Activated naive CD4-positive, alpha-beta T cell treated with anti-CD3 and anti-CD28 coated beads, Interleukin-2, amount 50 U/mL, for 16 hours (primary cell): ENCODE data around the gene TCOF1.

Experiments used
- DNase-seq: peaks from one replicate; pipeline ENCODE4 v3.0.0-alpha.2; 2020

Gene TCOF1

DNA sequence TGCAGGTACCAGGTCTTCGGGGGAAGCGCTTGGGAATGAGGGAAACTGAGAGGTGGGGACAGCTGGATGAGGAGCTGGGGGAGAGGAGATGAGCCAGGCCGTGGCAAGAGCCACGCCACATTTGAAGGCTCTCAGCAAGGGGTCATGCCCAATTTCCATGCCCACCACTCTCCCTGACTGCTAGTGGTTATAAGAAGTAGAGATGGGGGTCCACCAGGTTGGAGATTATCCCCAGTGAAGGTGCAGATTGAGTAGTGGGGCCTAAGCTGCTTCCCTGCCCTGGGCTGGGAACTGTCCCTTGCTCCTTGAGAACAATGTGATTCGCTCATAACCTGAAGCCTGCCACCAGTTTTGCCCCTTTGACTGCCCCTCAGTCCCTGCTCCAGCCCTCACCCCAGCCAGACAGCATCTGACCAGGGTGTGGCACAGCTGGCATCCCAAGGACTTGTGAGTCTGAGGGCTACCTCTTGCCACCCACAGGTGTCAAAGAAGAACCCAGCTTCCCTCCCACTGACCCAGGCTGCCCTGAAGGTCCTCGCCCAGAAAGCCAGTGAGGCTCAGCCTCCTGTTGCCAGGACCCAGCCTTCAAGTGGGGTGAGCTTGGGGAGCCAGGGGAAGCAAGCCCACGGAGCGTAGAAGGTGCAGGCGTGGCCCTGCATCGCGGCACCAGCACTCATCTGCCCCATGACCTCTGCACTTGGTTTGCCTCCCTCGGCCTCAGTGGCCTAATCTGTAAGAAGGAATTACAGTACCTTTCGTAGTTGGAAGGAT is 33.8 kb downstream of the TCOF1 start:
- DNase-seq = no peak

DNA sequence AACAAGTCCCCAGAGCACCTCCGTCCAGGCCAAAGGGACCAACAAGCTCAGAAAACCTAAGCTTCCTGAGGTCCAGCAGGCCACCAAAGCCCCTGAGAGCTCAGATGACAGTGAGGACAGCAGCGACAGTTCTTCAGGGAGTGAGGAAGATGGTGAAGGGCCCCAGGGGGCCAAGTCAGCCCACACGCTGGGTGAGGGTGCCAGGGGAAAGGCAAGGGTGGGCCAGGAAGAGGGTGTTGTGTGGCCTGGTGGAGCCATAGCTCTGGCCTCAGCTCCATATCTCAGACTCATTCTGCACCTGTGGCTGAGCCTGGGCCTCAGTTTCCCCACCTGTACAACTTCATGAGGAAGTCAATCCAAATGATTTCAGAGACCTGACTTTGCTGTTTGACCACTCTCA is 34.5 kb downstream of the TCOF1 start:
- no peak for DNase-seq

DNA sequence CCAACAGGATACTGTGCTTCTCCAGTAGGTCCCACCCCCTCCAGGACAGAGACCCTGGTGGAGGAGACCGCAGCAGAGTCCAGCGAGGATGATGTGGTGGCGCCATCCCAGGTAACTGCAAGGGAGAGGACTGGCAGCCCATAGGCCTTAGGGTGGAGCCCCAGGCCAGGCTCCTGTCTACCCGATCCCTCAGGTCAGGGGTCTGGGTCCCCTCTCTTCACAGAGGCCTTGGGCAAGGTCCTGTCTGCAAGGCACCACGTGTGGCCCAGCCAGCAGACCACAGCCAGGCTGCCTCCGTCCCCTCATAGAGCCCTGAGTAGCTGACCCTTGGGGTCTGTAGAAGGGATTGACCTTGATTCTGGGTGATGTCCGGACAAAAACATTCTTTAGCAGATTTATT is 35.2 kb downstream of the TCOF1 start:
- DNase-seq = no peak

DNA sequence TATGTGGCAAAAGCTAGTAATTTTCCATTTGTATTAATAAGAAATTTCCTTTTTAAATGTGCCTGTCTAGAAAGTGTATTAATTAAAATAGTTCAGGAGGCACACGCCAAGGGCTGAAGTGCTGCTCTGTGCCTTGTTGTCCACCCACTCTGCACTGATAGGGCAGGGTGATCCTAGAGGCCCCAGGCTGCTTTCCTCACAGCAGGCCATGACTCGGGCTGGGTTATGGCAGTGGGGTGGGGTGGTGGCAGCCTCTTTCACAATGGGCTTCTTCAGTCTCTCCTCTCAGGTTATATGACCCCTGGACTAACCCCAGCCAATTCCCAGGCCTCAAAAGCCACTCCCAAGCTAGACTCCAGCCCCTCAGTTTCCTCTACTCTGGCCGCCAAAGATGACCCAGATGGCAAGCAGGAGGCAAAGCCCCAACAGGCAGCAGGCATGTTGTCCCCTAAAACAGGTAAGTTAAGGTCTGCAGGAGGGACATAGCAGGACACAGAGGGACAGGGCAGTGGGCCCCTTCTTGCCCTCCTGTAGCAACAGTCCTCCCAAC is 35.7 kb downstream of the TCOF1 start:
- no peak for DNase-seq

DNA sequence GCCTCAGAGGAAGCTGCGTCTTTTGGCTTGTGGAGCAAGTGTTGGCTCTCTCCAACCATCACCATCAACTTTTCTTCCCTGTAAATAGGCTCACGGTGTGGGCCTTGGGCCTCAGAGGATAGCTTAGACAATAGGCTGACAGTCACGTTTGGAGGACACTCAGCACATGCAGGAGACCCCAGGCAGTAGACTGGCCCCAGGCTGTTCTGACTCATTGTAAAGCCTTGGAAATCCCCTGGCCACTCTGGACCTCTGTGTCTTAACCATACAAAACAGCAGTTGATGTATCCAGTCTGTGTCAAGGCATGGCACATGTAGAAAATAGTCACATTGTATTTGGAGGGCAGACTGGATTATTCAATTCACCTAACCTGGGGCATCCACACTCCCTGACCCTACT is 36.6 kb downstream of the TCOF1 start:
- no peak for DNase-seq

DNA sequence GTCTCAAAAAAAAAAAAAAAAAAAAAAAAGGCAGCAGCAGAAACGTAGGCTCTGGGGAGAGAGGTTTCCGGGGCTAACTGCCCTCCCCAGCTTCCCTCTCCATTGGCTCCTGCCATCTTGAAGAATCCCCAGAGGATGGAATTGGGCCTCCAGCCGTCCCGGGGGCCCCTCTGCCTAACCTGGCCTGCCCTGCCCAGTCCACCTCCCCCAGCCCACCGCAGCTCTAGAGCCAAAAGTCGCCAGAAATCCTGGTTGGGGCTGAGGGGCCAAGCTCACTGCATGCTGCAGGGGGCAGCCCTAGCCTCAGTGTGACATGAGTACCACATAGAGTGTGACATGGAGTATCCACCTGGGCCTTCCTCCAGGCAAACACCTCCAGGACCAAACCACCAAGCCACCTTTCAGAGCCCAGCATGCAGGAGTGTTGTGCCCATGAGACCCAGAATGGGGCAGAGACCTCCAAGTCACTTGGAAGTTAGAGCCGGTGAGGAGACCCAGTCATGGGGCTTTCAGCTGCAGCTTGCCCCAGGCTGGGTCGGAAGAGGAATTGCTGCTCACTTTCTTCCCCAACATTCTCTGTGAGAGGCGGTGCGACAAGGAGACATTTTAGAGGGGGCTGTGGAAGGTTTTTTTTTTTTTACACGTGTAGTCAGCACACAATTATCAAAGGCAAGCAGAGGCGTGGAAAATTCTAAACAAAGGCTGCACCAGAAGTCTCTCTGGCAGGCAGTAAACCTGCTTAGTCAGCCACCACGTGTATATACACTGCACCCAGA is 37.6 kb downstream of the TCOF1 start:
- DNase-seq = no peak

DNA sequence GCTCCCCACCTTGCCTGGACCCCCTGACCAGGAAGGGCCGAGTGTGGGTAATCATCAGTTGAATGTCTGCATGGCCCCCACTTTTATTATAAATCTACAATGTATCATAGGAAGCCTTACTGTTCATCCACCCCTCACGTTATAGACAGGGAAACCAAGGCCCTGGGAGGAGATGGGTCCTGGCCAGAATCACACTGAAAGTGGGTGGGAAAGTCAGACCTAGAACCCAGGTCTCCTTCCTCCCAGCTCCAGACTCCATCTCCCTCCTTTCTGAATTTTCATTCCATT is 38.1 kb downstream of the TCOF1 start:
- DNase-seq = no peak

DNA sequence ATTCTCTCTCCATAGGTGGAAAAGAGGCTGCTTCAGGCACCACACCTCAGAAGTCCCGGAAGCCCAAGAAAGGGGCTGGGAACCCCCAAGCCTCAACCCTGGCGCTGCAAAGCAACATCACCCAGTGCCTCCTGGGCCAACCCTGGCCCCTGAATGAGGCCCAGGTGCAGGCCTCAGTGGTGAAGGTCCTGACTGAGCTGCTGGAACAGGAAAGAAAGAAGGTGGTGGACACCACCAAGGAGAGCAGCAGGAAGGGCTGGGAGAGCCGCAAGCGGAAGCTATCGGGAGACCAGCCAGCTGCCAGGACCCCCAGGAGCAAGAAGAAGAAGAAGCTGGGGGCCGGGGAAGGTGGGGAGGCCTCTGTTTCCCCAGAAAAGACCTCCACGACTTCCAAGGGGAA is 38.8 kb downstream of the TCOF1 start:
- no peak for DNase-seq

DNA sequence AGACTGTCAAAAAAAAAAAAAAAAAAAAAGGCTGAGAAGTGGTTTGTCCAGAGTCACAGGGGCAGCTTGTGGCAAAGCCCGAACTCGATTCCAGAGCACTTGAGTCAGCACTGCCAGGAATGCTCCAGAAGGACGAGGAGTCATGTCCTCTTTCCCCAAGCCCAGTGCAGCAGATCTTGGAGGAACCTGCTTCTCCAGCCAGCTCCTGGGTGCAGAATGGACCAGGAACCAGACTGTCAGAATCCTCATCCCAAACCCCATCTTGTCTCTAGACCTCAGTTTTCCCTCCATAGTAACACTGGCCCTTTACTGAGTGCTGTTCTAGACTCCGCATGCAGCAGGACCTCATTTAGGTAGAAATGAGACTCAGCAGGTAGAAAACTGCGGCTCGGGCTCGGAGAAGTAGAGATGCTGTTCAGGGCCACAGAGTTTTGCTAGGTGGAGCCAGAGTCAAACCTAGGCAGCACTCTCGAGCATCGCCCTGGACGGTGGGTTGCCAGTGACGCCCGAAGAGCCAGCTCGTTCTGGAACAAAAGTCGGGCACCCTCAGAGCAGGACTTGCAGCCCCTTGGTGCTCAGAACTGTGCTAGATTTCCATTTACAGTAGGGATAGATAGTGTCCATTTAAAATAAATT is 39.8 kb downstream of the TCOF1 start:
- DNase-seq = no peak

DNA sequence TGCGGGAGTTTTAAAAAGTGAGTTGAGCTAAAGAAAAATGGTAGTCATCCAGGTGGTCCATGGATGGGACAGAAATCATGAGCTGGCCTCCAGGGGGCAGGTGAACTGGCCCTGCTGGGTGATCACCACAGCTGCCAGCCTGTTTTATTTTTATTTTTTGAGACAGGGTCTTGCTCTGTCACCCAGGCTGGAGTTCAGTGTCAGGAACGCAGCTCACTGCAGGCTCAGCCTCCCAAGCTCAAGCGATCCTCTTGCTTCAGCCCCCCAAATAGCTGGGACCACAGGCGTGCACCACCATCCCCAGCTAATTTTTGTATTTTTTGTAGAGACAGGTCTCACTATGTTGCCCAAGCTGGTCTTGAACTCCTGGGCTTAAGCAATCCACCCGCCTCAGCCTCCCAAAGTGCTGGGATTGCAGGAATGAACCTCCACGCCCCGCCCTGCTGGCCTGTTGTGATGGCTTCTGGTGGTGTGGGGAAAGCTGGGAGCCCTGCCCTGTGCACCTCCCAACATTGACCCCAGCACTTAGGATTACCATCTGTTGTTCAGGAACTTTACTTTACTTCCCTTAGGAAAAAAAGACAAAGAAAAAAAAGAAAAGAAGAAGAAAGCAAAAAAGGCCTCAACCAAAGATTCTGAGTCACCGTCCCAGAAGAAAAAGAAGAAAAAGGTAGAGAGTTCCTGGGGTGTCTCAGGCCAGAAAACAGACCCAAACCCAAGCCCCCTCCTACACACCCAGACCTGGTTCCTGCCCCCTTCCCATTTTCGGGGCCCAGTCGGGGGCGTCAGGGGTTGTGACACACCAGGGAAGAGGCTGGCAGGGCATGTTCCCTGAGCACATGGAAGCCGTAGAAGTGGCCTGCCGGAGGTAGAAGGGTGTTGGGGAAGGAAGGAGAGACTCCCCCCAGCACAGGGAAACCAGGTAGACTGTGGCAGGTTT is 40.6 kb downstream of the TCOF1 start:
- DNase-seq = no peak

DNA sequence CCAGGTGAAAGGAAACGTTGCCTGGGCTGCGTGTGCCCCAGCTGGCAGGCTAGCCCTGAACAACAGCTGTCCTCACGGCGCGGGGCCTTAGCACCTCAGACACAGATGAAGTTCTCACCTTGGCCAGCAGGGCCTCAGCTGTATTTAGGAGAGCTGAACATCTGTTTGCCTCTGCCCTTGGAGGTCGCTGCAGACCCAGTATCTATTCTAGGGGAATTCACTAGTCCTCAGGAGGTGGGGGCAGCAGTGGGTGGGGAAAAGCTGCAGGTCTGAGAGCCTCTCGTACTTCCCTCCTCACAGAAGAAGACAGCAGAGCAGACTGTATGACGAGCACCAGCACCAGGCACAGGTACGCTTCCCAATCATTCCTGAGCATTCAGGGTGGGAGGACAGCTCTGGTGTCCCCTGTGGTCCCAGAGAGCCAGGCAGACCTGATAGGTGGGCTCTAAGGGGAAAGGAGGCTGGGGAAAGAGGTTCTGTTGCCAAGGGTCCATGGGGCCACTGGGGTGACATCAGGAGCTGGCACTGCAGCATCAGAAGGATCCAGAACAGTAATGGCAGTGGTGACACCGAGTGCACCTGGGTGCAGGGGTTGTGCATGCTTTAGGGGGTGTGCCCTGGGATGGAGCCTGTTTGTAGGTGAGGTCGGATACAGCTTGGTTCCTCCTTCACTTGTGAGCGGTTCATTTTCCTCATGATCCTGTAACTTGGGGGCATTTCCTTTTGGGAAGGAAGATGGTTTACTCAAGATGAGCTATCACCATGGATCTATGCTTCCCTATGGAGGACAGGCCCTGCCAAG is 41.4 kb downstream of the TCOF1 start:
- DNase-seq = no peak

DNA sequence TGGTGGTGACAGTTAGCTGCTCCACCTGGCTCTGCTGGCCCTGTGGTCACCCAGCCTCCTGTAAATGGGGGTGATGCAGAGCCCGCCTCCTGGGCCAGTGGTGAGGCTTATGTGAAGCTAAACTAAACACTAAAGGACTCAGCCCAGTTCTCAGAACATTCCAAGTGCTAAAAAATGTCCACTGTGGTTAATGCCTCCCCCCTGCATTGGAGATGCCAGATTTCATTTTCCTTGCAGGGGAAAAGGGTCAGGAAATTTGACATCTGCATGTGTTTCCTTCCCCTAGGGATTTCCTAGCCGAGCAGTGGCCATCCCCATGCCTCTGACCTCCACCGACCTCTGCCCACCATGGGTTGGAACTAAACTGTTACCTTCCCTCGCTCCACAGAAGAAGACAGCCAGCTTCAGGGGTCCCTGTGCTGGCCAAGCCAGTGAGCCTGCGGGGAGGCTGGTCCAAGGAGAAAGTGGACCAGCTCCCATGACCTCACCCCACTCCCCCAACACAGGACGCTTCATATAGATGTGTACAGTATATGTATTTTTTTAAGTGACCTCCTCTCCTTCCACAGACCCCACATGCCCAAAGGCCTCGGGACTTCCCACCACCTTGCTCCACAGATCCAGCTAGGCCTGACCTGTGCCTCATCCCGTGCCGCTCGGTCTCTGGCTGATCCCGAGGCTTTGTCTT is 42.2 kb downstream of the TCOF1 start:
- DNase-seq = no peak

DNA sequence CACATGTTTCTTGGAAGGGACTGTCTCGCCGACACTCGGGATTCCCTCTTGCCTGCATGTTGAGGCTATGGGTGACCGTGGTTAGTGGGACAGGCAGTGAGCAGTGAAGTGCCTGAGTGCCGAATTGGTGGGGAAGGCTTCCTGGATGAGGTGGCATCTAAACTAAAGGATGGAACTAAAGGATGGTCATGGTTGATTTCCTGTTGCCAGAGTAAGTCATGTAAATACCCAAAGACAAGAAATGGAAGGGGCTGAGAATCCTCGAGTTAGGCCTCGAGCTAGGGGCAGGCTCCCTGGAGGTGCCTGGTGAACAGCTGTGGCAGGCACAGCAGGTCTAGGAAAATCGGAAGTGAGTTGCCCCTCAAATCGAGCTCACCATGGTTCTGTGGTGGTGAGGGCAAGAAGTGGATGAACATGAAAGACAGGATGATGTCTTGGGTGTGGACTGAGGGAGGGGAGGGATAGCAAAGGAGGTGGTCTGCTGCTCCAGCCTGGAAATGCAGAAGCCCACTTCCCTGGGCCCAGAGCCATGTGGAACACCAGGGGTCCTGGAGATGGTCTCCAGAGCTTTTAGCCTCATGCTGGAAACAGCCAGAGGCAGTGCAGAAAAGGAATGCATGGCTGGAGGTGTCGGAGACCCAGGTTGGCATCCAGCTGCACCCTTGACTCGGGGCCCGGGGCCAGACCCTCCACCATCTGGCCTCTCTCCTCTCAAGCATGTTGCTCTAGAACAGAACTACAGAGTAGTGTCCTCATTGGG is 43.0 kb downstream of the TCOF1 start:
- DNase-seq = no peak

DNA sequence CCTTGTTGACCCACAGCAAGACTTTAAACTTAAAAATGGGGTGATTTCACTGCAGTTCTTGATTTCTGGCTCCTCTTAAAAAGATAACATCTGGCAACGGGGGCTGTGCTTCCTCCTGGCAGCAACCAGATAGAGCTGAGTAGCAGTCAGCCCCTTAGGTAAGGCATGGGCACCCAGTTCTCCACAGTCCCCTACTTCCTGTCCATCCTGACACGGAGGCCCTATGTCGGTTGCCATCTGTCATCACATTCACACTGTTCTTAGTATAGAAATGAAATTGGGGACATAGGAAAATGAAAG is 43.5 kb downstream of the TCOF1 start:
- DNase-seq = no peak

DNA sequence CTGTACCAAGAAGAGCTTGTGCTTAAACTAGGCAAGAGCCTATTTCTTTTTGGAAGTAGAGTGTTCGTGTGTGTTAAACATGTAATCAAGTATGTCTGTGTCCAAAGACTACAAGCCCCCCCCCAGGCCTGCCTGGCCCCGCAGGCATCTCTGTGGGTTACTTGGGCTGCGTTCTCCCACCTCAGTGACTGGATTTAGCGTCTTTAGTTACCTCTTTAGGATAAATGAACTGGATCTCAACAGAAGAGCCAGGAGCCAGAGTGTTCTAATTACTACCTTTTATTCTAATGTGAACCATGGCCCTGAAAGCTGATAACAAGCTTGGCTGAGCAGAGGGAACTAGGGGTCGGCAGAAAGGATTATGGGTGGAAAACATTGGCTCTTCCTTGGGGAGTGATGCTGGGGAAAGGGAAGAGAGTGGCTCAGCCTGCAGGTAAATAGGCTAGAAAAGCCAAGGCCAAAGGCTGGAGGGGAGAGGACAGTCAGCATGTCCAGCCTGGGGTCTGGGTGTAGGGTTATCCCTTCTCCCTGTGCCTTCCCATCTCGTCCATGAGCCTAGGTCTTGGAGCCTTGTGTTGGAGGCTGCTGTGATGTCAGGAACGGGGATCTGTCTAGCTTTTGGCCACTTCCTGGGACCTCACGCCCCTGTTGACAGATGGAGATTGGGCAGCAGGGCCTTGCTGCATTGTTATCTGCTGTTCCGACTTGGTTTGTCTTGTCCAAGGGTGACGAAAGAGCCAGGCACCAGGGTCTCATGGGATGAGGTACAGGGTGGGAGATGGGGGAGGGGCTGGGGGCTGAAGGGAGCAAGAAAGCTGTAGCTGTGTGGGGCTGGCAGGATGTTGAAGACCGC is 44.1 kb downstream of the TCOF1 start:
- no peak for DNase-seq

DNA sequence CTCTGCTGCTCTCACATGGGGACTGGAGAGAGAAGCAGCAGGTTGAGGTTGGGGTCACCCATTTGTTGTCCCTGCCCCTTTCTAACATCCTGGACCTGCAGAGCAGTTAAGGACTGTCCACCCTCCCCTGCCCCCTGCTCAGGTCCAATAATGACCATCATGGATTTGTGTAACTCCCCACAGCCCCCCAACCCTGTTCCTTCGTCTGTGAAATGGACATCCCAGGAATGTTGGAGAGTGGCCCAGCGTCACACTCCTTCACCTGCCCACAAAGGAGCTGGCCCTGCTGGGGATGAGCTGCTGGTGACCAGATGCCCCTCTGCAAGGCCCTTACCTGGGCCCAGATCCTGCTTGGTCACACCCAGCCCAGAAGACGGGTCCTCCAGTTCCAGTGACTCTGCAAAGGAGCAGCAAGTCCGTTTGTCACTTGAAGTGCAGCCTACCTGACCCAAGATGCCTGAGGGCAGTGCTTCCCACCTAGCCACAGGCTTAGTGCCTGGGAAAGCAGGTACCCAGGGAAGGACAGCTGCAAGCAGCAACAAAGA is 44.8 kb downstream of the TCOF1 start:
- no peak for DNase-seq

DNA sequence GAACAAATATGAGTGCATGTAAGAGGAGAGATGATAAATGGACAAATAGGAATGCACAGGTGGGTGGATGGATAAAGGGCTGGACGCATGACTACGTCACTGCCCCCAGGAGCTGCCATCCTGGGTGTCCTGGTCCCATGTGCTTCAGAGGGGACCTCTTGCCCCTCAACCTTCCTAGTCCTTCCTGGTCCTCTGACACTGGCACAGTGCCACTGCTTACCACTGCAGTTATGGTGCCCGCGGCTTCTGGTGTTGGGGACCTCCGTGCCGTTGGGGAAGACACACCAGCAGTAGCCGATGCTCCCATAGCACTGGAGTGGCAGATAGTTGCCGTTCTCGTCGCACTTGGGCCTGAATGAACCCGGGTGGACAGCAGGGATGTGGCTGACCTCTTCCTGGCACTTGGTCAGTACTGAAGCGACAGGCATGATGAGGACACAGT is 45.4 kb downstream of the TCOF1 start:
- no peak for DNase-seq

DNA sequence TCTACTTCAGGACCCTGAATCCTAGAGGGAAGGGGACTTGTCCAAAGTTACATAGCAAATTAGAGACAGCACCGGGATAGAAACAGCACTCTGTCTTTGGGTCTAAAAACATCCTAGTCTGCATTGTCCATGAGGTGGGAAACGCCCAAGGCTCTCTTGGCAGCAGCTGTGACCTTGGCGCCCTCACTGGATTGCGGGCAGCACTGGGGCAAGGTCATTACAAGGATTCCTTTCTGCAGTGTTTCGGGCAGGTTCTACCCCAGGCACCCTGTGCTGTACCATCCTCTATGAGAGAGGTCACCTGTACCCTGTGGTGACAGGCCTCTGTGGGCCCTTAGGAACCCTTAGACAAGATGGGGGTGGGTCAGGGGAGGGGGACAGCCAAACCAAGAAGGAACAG is 46.6 kb downstream of the TCOF1 start:
- no peak for DNase-seq

DNA sequence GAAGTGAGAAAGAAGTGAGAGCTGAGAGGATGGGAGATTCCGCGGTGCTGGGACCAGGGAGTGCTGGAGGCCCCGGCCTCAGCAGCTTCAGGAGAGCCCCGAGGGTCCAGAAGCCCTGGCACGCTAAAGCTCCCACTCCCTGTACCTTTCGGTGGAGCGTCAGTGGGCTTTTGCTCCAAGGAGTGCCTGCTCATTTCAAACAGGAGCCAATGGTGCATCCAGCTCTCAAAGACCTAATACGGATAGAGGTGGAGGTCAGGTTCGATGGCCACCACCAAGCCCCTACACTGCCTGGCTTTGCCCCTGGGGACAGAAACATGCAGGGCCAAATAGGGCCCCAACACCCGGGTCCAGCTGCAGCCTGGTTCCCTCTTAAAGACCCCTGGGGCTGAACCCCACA is 47.0 kb downstream of the TCOF1 start:
- no peak for DNase-seq
